Erythroblast (primary cell): Measurements from ENCODE around the gene PVR.

Experiments
- GATA1 ChIP-seq: IDR thresholded peaks from 2 replicates; pipeline ENCODE4 v1.6.1; 2011; ENCODE audit warnings: low read depth, mild to moderate bottlenecking, control low read depth, low read length, moderate library complexity
- POLR2A ChIP-seq: IDR thresholded peaks from 2 replicates; pipeline ENCODE4 v1.6.1; 2011; ENCODE audit warnings: mild to moderate bottlenecking, low read length

DNA sequence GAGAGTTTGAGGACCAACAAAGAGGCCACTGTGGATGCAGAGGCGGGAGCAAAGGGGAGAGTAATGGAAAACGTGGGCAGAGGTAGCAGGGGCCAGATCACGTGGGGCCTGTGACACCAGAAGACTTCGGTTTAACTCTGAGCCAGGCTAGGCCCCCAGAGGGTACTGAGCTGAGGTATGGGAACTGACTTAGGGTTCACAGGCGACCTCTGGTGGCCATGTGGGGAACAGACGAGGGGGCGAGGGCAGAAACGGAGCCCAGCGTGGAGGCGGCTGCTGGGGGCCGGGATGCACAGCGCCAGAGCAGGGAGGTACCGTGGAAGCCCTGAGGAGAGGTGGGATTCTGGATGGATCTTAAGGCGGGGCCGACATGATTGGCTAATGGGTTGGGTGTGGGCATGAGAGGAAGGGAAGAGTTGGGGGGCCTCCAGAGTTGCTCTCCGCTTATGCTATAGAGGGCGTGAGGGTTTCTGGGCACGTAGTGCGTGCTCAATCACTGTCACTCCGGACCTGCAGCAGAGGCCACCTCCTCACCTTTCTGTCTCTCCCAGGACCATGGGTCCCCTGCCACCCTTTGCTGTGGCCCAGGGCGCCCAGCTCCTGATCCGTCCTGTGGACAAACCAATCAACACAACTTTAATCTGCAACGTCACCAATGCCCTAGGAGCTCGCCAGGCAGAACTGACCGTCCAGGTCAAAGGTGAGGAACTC, 13.7 kb downstream of the PVR start:
- TF ChIP-seq POLR2A (no peak), GATA1 (no peak)
